ENCODE measurements around the gene TICAM2.

DNA sequence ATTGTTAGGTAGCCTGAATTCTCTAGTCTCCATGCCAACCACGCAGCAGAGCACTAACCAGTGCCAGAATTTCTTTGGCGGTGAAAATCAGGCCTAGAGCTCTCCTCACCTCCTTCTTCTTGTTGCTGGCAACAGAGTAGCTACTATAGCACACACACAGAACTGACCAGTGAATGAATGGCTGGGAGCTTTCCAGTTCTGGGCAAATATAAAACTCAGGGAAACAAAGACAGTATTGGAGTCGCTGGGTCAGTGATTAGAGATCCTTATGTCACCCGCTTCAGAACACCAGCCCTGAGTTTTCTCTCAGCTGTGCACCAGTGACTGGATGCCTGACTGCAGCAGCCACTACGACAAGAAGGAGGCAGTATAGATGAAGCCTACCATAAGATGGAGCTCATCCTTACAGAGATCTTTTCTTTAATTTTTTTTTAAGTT is 30.8 kb downstream of the TICAM2 start:
- TF ChIP-seq, protein P1, sequence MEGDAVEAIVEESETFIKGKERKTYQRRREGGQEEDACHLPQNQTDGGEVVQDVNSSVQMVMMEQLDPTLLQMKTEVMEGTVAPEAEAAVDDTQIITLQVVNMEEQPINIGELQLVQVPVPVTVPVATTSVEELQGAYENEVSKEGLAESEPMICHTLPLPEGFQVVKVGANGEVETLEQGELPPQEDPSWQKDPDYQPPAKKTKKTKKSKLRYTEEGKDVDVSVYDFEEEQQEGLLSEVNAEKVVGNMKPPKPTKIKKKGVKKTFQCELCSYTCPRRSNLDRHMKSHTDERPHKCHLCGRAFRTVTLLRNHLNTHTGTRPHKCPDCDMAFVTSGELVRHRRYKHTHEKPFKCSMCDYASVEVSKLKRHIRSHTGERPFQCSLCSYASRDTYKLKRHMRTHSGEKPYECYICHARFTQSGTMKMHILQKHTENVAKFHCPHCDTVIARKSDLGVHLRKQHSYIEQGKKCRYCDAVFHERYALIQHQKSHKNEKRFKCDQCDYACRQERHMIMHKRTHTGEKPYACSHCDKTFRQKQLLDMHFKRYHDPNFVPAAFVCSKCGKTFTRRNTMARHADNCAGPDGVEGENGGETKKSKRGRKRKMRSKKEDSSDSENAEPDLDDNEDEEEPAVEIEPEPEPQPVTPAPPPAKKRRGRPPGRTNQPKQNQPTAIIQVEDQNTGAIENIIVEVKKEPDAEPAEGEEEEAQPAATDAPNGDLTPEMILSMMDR (IDR thresholded peaks at IDR 0.05) = no peak
- TF ChIP-seq EZH2 (IDR thresholded peaks at IDR 0.05; ENCODE audit: borderline replicate concordance, insufficient read depth, low read depth, low read length, poor library complexity, severe bottlenecking) = no peak

Data from B cell (primary cell).